Activated CD4-positive, alpha-beta T cell treated with anti-CD3 and anti-CD28 coated beads for 1 hour (primary cell): ENCODE measurements around the gene SMC6.

ENCODE experiments used
- DNase-seq: peaks from one replicate; pipeline ENCODE4 v3.0.0-alpha.2; 2020

The SMC6 gene

DNA sequence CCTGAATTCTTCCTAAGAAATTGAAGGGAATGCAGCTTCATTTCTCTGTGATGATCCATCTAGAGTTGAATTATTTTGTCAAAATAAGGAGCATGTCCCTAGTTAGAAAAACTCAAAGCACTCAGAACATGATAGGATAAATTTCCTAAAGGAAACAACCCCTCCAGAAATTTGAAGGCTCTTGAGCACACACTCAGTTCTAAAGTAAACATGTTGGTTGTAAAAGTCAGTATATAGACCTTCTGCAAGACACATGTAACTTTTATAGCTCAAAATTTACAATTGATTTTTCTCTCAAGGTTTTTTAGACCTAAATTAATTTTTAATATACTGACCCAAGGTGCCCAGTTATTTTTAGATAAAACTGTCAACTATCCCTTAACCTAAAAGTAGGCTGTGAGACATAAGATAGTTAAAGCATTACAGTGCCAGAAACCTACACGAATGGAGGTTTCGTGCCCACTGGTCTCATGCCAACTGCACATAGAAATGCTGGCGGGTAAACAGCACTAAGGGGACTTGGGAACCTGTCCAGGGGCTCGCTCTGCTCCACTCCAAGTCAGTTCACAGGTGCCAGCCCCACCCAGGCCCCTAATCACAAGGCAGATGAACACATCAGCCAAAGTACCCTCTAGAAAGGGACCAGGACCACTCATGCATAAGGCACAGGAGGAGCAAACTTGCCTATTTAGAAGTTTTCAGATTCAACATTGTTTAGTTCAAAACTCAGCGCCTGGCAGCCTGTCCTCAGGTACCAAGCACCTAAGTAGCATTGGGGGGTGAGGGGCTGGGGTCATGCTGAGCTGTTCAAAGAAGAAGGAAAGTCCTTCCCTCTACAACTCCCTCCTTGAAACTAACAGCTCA, 106.5 kb downstream of the SMC6 start:
- DNase-seq = no peak

DNA sequence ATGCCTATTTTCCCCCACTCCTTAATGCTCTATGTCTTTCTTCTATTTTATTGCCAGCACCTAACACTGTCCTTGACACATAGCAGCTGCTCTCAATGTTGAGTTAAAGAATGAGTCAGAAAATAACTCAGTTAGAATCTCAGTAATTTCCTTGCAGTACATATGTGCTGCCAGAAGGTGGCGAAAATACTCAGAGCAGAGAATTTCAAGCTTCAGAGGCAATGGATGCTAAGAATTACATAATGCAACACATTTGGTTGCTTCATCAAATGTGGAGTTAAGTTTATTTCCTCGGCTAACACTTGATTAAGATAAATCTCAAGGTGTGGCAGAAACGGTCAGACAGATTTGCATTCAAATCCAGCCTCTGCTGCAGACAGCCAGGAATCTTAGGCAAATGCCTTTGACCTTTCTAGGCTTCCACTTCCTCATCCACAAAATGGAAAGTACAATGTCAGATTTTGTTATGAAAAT, 107.5 kb downstream of the SMC6 start:
- DNase-seq = no peak

DNA sequence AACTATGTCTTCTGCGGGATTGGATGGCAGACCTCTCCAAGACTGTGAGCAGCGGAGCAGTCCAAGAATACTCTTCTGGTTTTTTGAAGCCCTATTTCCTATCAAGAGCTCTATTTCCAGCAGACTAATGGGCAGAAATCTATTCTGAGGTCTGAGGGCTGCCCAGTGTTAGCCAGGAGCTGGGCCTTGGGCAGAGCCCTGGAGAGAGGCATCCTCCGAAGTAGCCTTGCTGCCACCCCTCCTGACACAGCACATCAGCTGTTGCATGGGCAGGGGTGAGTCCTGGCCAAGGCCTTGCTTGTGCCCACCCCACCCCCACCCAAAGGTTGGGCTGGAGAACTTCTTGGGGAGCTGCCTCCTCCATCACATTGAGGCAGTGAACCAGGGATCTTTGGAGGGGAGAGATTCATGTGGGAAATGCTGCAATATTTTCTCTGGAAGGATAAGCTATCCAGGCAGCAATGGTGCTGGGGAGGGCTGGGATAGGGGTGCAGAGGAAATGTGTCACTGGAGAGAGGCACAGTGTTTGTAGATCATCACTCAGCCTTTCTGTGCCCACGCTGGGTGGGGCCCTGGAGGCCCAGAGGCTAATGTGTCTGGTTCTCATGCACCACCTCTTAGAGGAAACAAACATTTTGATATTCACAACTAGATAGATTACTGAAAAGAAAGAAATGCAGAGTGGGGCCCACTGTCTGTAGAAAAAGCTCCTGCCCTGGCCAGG, 108.5 kb downstream of the SMC6 start:
- DNase-seq = no peak

GRCh38 chr2:17643031-17643615, 110.5 kb downstream of the SMC6 start:
- DNase-seq = no peak

- DNase-seq = no peak
Measured at GRCh38 chr2:17640406-17640805, 113.2 kb downstream of the SMC6 start.

DNA sequence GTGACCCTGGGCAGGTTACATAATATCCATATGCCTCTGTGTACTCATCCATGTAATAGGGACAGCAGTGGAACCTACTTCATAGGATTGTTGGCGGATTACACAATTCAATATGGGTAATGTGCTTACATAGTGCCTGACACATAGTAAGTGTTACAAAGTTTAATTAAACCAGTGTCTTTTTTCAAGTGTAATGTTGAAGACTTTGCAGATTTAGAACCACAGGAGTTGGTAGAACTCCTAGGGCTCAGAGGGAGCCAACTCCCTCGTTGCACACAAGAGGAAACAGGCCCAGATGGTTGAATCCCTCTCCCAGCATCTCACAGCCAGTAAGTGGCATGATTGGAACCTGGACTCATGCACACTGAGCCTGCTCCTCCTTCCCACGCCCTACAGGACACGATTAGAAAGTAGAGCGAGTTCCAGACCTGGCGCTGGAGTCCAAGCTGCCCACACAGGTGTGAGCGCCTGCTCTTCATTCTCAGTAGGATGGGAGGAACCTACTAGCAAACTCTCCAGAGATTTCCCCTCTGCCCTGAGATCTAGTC, 115.3 kb downstream of the SMC6 start:
- no peak for DNase-seq

DNA sequence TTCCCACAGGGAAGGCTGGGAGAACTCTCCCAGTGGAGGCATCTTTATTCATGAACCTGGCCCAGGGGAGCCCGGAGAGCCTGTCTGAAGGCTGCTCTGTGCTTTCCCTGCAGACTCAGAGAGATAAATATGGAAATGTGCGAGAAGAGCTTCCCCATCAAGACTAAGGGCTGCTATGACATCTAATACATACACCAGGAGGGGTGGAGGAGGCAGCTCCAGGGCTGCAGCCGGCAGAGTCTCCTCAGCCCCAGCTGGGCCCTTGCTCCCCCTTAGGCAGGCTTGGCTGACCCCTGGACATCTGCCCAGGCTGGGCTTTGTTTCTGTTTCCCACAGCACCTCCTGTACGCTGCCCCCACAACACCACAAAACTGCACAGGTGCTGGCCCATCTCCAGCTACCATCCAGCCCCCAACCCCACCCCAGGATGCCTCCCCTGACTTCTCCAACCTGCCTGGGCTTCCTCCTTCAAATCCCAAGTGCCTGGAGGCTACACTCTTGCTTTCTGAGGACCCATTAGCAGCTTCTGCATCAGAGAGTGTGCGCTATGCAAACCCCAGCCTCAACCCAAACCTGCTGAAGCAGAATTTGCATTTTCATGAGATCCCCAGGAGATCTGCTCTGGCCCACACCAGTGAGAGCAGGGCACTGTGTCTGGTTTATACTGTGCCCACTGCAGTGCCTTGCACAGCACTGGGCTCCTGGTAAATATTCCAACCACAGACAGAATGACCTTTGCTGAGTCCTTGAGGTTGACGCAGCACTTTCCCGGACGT, 116.3 kb downstream of the SMC6 start:
- DNase-seq = no peak

GRCh38 chr2:17636257-17636656, 117.4 kb downstream of the SMC6 start:
- no peak for DNase-seq

- DNase-seq = no peak
Measured at GRCh38 chr2:17634997-17635396, 118.6 kb downstream of the SMC6 start.

- DNase-seq = no peak
Measured at GRCh38 chr2:17630089-17630488, 123.5 kb downstream of the SMC6 start.

- no peak for DNase-seq
Measured at GRCh38 chr2:17628349-17629261, 125.0 kb downstream of the SMC6 start.

DNA sequence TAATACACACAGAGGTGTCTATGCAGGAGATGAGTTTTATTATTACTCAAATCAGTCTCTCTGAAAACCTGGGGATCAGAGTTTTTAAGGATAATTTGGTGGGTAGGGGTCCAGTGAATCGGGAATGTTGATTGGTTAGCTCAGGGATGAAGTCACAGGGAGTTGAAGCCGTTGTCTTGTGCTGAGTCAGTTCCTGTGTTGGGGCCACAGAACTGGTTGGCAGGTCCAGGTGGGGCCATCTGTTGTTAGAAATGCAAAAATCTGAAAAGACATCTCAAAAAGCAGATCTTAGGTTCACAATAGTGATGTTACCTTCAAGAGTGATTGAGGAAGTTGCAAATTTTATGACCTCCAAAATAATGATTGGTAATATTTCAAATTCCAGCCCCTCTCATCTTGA, 126.2 kb downstream of the SMC6 start:
- no peak for DNase-seq

- no peak for DNase-seq
Measured at GRCh38 chr2:17626986-17627385, 126.6 kb downstream of the SMC6 start.

GRCh38 chr2:17625446-17625845, 128.2 kb downstream of the SMC6 start:
- no peak for DNase-seq

DNA sequence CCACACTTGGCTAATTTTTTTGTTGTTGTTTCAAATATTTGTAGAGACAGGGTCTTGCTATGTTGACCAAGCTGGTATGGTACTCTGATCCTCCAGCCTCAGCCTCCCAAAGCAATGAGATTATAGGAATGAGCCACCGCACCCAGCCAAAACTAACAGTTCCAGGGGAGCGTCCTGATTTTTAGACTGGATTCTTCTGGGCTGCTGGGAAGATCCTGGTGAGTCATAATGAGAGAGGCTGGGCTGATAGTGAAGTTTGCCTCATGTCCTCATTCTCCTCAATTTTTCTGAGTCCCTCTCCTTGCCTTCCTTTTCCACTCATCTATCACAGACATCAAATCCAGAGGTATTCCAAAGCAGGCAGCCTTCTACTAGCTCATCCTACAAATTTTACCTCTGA, 131.8 kb downstream of the SMC6 start:
- DNase-seq = no peak

DNA sequence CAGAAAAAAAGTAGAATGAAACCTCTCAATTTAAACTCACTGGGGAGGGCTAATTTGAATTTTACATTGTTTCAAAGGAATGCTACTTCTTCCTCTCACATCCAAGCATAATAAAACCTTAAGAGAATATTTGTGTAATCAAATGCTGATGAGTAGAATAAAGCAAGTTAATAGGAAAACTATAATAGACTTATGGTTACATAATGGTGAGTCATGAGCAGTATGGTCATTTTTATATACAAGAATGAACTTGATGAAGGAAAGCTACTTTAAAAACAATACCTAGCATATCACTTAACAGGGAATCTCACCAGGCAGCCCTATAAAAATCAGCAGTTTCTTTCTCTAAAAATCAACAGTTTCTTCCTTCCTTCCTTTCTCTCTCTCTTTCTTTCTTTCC, 132.8 kb downstream of the SMC6 start:
- DNase-seq = no peak

GRCh38 chr2:17620280-17620679, 133.3 kb downstream of the SMC6 start:
- DNase-seq = no peak

- DNase-seq = no peak
Measured at GRCh38 chr2:17617955-17618354, 135.7 kb downstream of the SMC6 start.

DNA sequence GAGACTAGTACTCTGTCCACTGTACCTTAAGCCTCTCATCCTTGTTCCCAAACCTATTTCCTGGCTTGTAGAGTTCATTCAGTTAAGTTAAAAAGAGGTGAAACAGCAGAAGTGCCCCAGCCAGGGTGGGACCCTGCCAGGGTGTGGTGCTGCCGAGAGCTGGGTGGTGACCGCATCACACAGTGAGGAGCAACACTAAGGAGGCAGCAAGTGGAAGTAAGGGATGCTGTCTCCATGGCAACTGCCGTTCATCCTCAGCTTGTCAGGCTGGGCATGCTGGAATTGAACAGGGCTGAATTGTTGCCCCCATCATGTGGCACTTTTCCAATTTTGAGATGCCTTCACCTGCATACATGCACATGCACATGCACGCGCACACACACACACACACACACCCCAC, 136.1 kb downstream of the SMC6 start:
- no peak for DNase-seq

- DNase-seq = no peak
Measured at GRCh38 chr2:17616405-17616804, 137.2 kb downstream of the SMC6 start.

DNA sequence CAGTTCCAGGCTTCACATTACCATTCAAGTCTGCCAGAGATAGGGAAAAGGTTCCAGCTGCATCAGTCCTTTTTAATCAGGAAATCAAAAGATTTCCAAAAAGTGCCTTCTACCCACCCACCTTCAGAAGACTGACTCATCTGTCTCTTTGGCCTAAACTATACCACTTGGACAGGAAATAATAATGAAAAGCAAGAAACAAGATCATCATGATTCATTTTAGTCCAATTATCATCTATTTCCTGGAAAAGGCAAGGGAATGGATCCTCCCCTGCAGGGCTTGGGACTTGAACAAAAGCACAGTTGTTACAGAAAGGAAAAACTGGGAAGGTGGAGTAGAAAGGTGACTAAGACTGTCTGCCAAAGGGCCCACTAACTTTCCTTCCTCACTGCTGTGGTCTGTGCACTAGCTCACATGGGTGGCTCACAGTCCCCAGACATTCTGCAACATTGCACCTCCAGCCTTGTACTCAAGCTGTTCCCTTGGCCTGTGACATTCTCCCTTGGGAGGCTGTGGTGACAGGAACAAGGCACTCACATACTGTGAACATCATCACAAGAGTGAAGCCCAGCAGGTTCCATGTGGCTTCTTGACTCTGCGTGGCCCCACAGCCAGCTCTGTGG, 137.8 kb downstream of the SMC6 start:
- no peak for DNase-seq
